ENCODE results near the gene CLSTN2. TPM values are rescaled to one million over a fixed set of nuclear protein-coding genes. Genes with fewer than 3 reads are reported as not detected.

CLSTN2 gene
- total RNA-seq, 1 experiment from 2014 or later = 0.68 TPM

GRCh38 chr3:140455521-140456214 is 520.7 kb downstream of the CLSTN2 start:
- Histone ChIP-seq H3K27me3 (ENCODE audit: insufficient read depth, low read length) (no peaks in the 10 kb centered on the region), H2BK120ac (ENCODE audit: low read depth, low read length, poor library complexity, severe bottlenecking) (no peak overlapping the region), H2AK5ac (ENCODE audit: insufficient read length, low read length) (no peak overlapping the region), H3K23ac (ENCODE audit: insufficient read length, low read depth, low read length) (no peak overlapping the region), H4K8ac (replicated peaks; ENCODE audit: insufficient read length, low read depth, low read length) (no peak overlapping the region), H3K56ac (ENCODE audit: insufficient read length, low read depth, low read length) (no peak overlapping the region), H3K79me2 (ENCODE audit: insufficient read depth, low read length) (no peaks in the 10 kb centered on the region), H2BK15ac (ENCODE audit: low read depth, low read length) (no peak overlapping the region), H3T11ph (ENCODE audit: low read length) (no peak overlapping the region), H4K5ac (ENCODE audit: insufficient read length, low read depth, low read length) (no peak overlapping the region), H3K4me1 (ENCODE audit: insufficient read depth, low read length) (no peaks in the 10 kb centered on the region), H4K91ac (ENCODE audit: insufficient read length, low read depth, low read length) (no peak overlapping the region), H3K4me2 (ENCODE audit: insufficient read depth, insufficient read length, low read length) (no peak overlapping the region), H3K18ac (ENCODE audit: insufficient read length, low read depth, low read length) (no peak overlapping the region), H3K9ac (ENCODE audit: extremely low read depth, insufficient read length, low read length) (no peak overlapping the region), H3K9me3 (ENCODE audit: control insufficient read depth, low read depth, low read length) (no peaks in the 10 kb centered on the region), H3K27ac (ENCODE audit: insufficient read length, low read depth, low read length) (no peak overlapping the region), H2AFZ (ENCODE audit: low read length) (no peak overlapping the region), H3K79me1 (ENCODE audit: insufficient read depth, low read depth, low read length, poor library complexity, severe bottlenecking) (no peaks in the 10 kb centered on the region), H2BK12ac (ENCODE audit: insufficient read length, low read depth, low read length) (no peak overlapping the region), H4K20me1 (ENCODE audit: control insufficient read depth, insufficient read depth, insufficient read length) (no peaks in the 10 kb centered on the region), H3K14ac (ENCODE audit: insufficient read depth, low read length) (no peak overlapping the region), H3K4ac (ENCODE audit: low read depth, low read length) (no peak overlapping the region), H3K23me2 (ENCODE audit: insufficient read length, low read depth, low read length, poor library complexity, severe bottlenecking) (no peaks in the 10 kb centered on the region), H2BK20ac (ENCODE audit: low read depth, low read length, poor library complexity, severe bottlenecking) (no peak overlapping the region), H2BK5ac (ENCODE audit: insufficient read length, low read length) (no peak overlapping the region)
- no peak overlapping the region for H3K27ac Mint-ChIP-seq
- H3K27me3 Mint-ChIP-seq (ENCODE audit: low read depth) = peaks cover 4% of the 10 kb centered on the region; the same call in 1 of the 2 replicates
- WGBS (ENCODE audit: extremely low coverage, insufficient read length, low lambda C conversion rate) = no CpG with 5 or more reads among the region's 5 CpGs
- no peaks in the 10 kb centered on the region for H3K9me3 Mint-ChIP-seq
- no peak overlapping the region for H3K4me3 Mint-ChIP-seq
- no peak for TF ChIP-seq CTCF (conservative IDR thresholded peaks at IDR 0.05)
- H3K4me1 Mint-ChIP-seq = peaks cover 8 to 10% of the 10 kb centered on the region in 2 experiments
- no peak for DNase-seq
- no peaks in the 10 kb centered on the region for H3K36me3 Mint-ChIP-seq (ENCODE audit: insufficient read depth in 1 of 3, low read depth in 3 of 3)

Measured in H9 (cell line).